GM12878 (cell line): ENCODE measurements around the gene C4B. TPM values are rescaled to one million over a fixed set of nuclear protein-coding genes. Genes with fewer than 3 reads are reported as not detected.

Experiments used
- BCL11A ChIP-seq: IDR thresholded peaks from 2 replicates; pipeline ENCODE4 v1.6.1; 2011; ENCODE audit warnings: low read depth, low read length
- BHLHE40 ChIP-seq, 2 experiments: fragments of 450-650 bp in 1 of 2; IDR thresholded peaks; 2 replicates each; pipeline ENCODE4 v1.6.1; 2011 to 2017; ENCODE audit warnings: low read depth in 2 of 2, borderline replicate concordance in 1 of 2, improper control_type of control experiment in 1 of 2, low read length in 1 of 2, mild to moderate bottlenecking in 1 of 2
- CBX3 ChIP-seq: fragments of 200-600 bp; sonication (generic); IDR thresholded peaks from 2 replicates; pipeline ENCODE4 v1.6.1; 2016; ENCODE audit warnings: low read depth, borderline replicate concordance
- CHD2 ChIP-seq: IDR thresholded peaks from 2 replicates; pipeline ENCODE4 v1.6.1; 2011; ENCODE audit warnings: low read depth, low read length, improper control_type of control experiment, borderline replicate concordance
- CHD4 ChIP-seq: fragments of 200-600 bp; sonication (generic); IDR thresholded peaks from 2 replicates; pipeline ENCODE4 v1.6.1; 2016; ENCODE audit warnings: mild to moderate bottlenecking
- CTCF ChIP-seq, 3 experiments: IDR thresholded peaks in 2 of 3; conservative IDR thresholded peaks in 1 of 3; 2 replicates each; pipeline ENCODE4 v1.5.1; 2011; ENCODE audit warnings: low read depth in 3 of 3, low read length in 3 of 3, mild to moderate bottlenecking in 3 of 3, control low read depth in 2 of 3, moderate library complexity in 2 of 3, inconsistent platforms in 1 of 3, mixed read lengths in 1 of 3; ENCODE audit not compliant: control insufficient read depth in 2 of 3, insufficient read depth in 1 of 3; ENCODE audit errors: extremely low read depth in 1 of 3
- EED ChIP-seq: sonication (generic); IDR thresholded peaks from 2 replicates; pipeline ENCODE4 v1.6.1; 2016; ENCODE audit warnings: antibody characterized with exemption, low read depth
- EP300 ChIP-seq, 2 experiments: fragments of 150-350 bp in 1 of 2; IDR thresholded peaks; 2 replicates each; pipeline ENCODE4 v1.6.1; 2011 to 2012; ENCODE audit warnings: low read depth in 2 of 2, low read length in 2 of 2, borderline replicate concordance in 1 of 2, improper control_type of control experiment in 1 of 2, inconsistent platforms in 1 of 2; ENCODE audit not compliant: control insufficient read depth in 1 of 2
- FOXM1 ChIP-seq: IDR thresholded peaks from 2 replicates; pipeline ENCODE4 v1.6.1; 2012; ENCODE audit warnings: low read depth, mild to moderate bottlenecking, inconsistent platforms, low read length, moderate library complexity
- HDAC6 ChIP-seq: fragments of 200-600 bp; sonication (generic); IDR thresholded peaks from one replicate; pipeline ENCODE4 v1.8.0; 2017; ENCODE audit warnings: antibody characterized with exemption; ENCODE audit not compliant: unreplicated experiment
- MXI1 ChIP-seq: fragments of 150-350 bp; IDR thresholded peaks from 2 replicates; pipeline ENCODE4 v1.6.1; 2011; ENCODE audit warnings: low read depth, mild to moderate bottlenecking, inconsistent platforms, low read length, improper control_type of control experiment
- NFXL1 ChIP-seq: fragments of 450-650 bp; IDR thresholded peaks from 2 replicates; pipeline ENCODE4 v1.6.1; 2017; ENCODE audit warnings: antibody characterized with exemption, mild to moderate bottlenecking, borderline replicate concordance
- PBX3 ChIP-seq: IDR thresholded peaks from 2 replicates; pipeline ENCODE4 v1.6.1; 2011; ENCODE audit warnings: mild to moderate bottlenecking, low read depth, low read length, moderate library complexity; ENCODE audit not compliant: insufficient replicate concordance
- POLR2AphosphoS5 ChIP-seq: IDR thresholded peaks from 2 replicates; pipeline ENCODE4 v1.6.1; 2011; ENCODE audit warnings: mild to moderate bottlenecking, low read length, inconsistent platforms
- RAD21 ChIP-seq: IDR thresholded peaks from 2 replicates; pipeline ENCODE4 v1.6.1; 2011; ENCODE audit warnings: mild to moderate bottlenecking, low read depth, low read length, moderate library complexity; ENCODE audit not compliant: insufficient read depth
- RBBP5 ChIP-seq: fragments of 200-600 bp; sonication (generic); conservative IDR thresholded peaks from 2 replicates; pipeline ENCODE4 v1.6.1; 2016
- RUNX3 ChIP-seq: IDR thresholded peaks from 2 replicates; pipeline ENCODE4 v1.6.1; 2012; ENCODE audit warnings: low read length, inconsistent platforms
- SP1 ChIP-seq: IDR thresholded peaks from one replicate; pipeline ENCODE4 v1.6.1; 2011; ENCODE audit warnings: low read depth, low read length
- YBX1 ChIP-seq: fragments of 450-650 bp; IDR thresholded peaks from 2 replicates; pipeline ENCODE4 v1.6.1; 2016; ENCODE audit warnings: antibody characterized with exemption
- ZNF217 ChIP-seq: fragments of 450-650 bp; IDR thresholded peaks from 2 replicates; pipeline ENCODE4 v1.6.1; 2017; ENCODE audit warnings: antibody characterized with exemption, mild to moderate bottlenecking
- ZNF384 ChIP-seq: IDR thresholded peaks from 2 replicates; pipeline ENCODE4 v1.6.1; 2012; ENCODE audit warnings: low read depth, mild to moderate bottlenecking, low read length, improper control_type of control experiment, borderline replicate concordance
- ZNF687 ChIP-seq: fragments of 450-650 bp; IDR thresholded peaks from 2 replicates; pipeline ENCODE4 v1.6.1; 2017; ENCODE audit warnings: mild to moderate bottlenecking, moderate library complexity
- ZZZ3 ChIP-seq: IDR thresholded peaks from 2 replicates; pipeline ENCODE4 v1.6.1; 2011; ENCODE audit warnings: low read depth; ENCODE audit not compliant: control insufficient read depth, insufficient read length
- polyA plus RNA-seq, 11 experiments: library from polyadenylated mRNA; depleted of rRNA in 4 of 11; unstranded in 6 of 11; stranded (reverse) in 5 of 11; fragments of >200 nt; fragmentation: Nextera tagmentation in 4 of 11; fragmentation: Illumina TruSeq in 1 of 11; extraction: Ambion mirVana in 4 of 11; extraction: Trizol in 1 of 11; gene quantifications; 1 replicate in 1 of 11; 2 replicates in 10 of 11; pipeline versions ENCODE4 v1.2.1 to v1.2.3, GENCODE V29; 2011 to 2016; ENCODE audit warnings: inconsistent platforms in 2 of 11, missing spikeins in 2 of 11, low read depth in 1 of 11
- total RNA-seq, 4 experiments: library from RNA; depleted of rRNA in 3 of 4; stranded (reverse); fragments of >200 nt in 3 of 4; fragmentation: Illumina TruSeq in 1 of 4; extraction: Trizol in 1 of 4; gene quantifications; 2 replicates each; pipeline versions ENCODE4 v1.2.1 to v1.2.3, GENCODE V29; 2013 to 2021

Gene C4B
- total and polyA plus RNA-seq, 10 of the 15 experiments (the other 5 are each of a cell fraction or from before 2014, with no cell fraction given), result 0.13 to 5.6 (median 1.7) TPM; not detected in 1

GRCh38 chr6:31971993-31972708, 42.4 kb upstream of the C4B start, which contains the start of gene DXO (continued):
- TF ChIP-seq RUNX3 (peak; percentile 91; the same call in 1 of the 2 replicates), PBX3 (no peak), CHD4 (no peak), RAD21 (no peak), CBX3 (no peak), POLR2AphosphoS5 (peak; percentile 53; the same call in 1 of the 2 replicates), FOXM1 (no peak), BCL11A (no peak; the same call in 1 of the 2 replicates), YBX1 (no peak), MXI1 (peak; percentile 77), BHLHE40 (IDR thresholded peaks at IDR 0.05; ENCODE audit: borderline replicate concordance in 1 of 2, low read depth in 2 of 2, low read length in 1 of 2) (peak; percentile 69 to 83; a peak in 3 of 4 replicates), CHD2 (peak; percentile 76), RBBP5 (no peak), EP300 (IDR thresholded peaks at IDR 0.05; ENCODE audit: borderline replicate concordance in 1 of 2, control insufficient read depth in 1 of 2, low read depth in 2 of 2, low read length in 2 of 2) (peak; percentile 49 to 51; a peak in 1 of 4 replicates), ZNF687 (peak; percentile 77), ZZZ3 (no peak), SP1 (peak; percentile 74), EED (peak; percentile 87), NFXL1 (no peak), HDAC6 (no peak), ZNF217 (no peak), ZNF384 (no peak), CTCF (IDR thresholded peaks at IDR 0.05 in 2 of 3, conservative IDR thresholded peaks at IDR 0.05 in 1 of 3; ENCODE audit: control insufficient read depth in 2 of 3, extremely low read depth in 1 of 3, insufficient read depth in 1 of 3, low read depth in 3 of 3, low read length in 3 of 3) (no peak)
